Keratinocyte (primary cell): ENCODE data around the gene PRR14. TPM values are rescaled to one million over a fixed set of nuclear protein-coding genes. Genes with fewer than 3 reads are reported as not detected.

Experiments
- DNase-seq: peaks from one replicate; pipeline ENCODE4 v3.0.0-alpha.2; 2011; ENCODE audit warnings: low read depth, missing footprints, low spot score
- FAIRE-seq: peaks from 2 replicates; lab custom pipeline; 2011; peaks lifted over from hg19 to GRCh38; lab: Jason Lieb, UNC
- H2AFZ ChIP-seq: 2 replicates; pipeline ENCODE4 v1.6.0; 2012; ENCODE audit warnings: low read length, control low read depth, inconsistent platforms; ENCODE audit not compliant: control insufficient read depth
- H3K27ac ChIP-seq: 2 replicates; pipeline ENCODE4 v1.5.1; 2011; ENCODE audit warnings: low read length; ENCODE audit not compliant: control insufficient read depth, insufficient read depth
- H3K27me3 ChIP-seq: 3 replicates; pipeline ENCODE4 v1.6.0; 2011; ENCODE audit warnings: low read length; ENCODE audit not compliant: control insufficient read depth, insufficient read depth; ENCODE audit errors: extremely low read depth
- H3K36me3 ChIP-seq, 2 experiments: 2 replicates in 1 of 2; 3 replicates in 1 of 2; pipeline ENCODE4 v1.5.1; 2011; ENCODE audit warnings: low read length in 2 of 2, mild to moderate bottlenecking in 1 of 2; ENCODE audit not compliant: control insufficient read depth in 2 of 2, insufficient read depth in 2 of 2; ENCODE audit errors: extremely low read depth in 1 of 2
- H3K4me1 ChIP-seq: 3 replicates; pipeline ENCODE4 v1.5.1; 2011; ENCODE audit warnings: low read length; ENCODE audit not compliant: control insufficient read depth, insufficient read depth; ENCODE audit errors: extremely low read depth
- H3K4me2 ChIP-seq: 3 replicates; pipeline ENCODE4 v1.6.0; 2011; ENCODE audit warnings: low read depth, low read length; ENCODE audit not compliant: control insufficient read depth, insufficient read depth; ENCODE audit errors: extremely low read depth
- H3K4me3 ChIP-seq, 3 experiments: fragments of 200-600 bp in 1 of 3; sonication (generic) in 1 of 3; 2 replicates in 2 of 3; 3 replicates in 1 of 3; pipeline ENCODE4 v1.5.1; 2011 to 2016; ENCODE audit warnings: low read length in 3 of 3, mild to moderate bottlenecking in 3 of 3, control low read depth in 2 of 3, inconsistent platforms in 1 of 3, low read depth in 1 of 3, mixed read lengths in 1 of 3, mixed run types in 1 of 3, moderate library complexity in 1 of 3; ENCODE audit not compliant: control insufficient read depth in 2 of 3, insufficient read depth in 2 of 3; ENCODE audit errors: extremely low read depth in 1 of 3
- H3K79me2 ChIP-seq: 2 replicates; pipeline ENCODE4 v1.6.0; 2012; ENCODE audit warnings: low read length; ENCODE audit not compliant: control insufficient read depth, insufficient read depth
- H3K9ac ChIP-seq: 3 replicates; pipeline ENCODE4 v1.6.0; 2011; ENCODE audit warnings: low read length; ENCODE audit not compliant: control insufficient read depth, insufficient read depth; ENCODE audit errors: extremely low read depth
- H3K9me1 ChIP-seq: 3 replicates; pipeline ENCODE4 v1.6.0; 2011; ENCODE audit warnings: low read length; ENCODE audit not compliant: control insufficient read depth, insufficient read depth; ENCODE audit errors: extremely low read depth
- H3K9me3 ChIP-seq: 2 replicates; pipeline ENCODE4 v1.5.1; 2012; ENCODE audit warnings: low read depth, low read length; ENCODE audit not compliant: control insufficient read depth
- H4K20me1 ChIP-seq: 3 replicates; pipeline ENCODE4 v1.6.0; 2011; ENCODE audit warnings: low read length; ENCODE audit not compliant: control insufficient read depth, insufficient read depth; ENCODE audit errors: extremely low read depth
- EZH2 ChIP-seq: IDR thresholded peaks from one replicate; pipeline ENCODE4 v1.6.1; 2012; ENCODE audit warnings: inconsistent platforms, mild to moderate bottlenecking, low read length, moderate library complexity
- dilution Hi-C: fragments of 300-500 bp; cut with MboI; formaldehyde crosslinking; loops from one replicate; pipeline ENCODE4 v1.7.0; 2020; ENCODE audit warnings: low sequenced_read_pairs; ENCODE audit not compliant: extremely low pct_ligation_motif_present
- polyA plus RNA-seq, 5 experiments: library from polyadenylated mRNA; depleted of rRNA in 3 of 5; stranded (reverse) in 3 of 5; stranded (forward) in 1 of 5; unstranded in 1 of 5; fragments of >200 nt; gene quantifications; 1 replicate in 1 of 5; 2 replicates in 3 of 5; 3 replicates in 1 of 5; pipeline versions ENCODE4 v1.2.1 to v1.2.3, GENCODE V29; 2011 to 2012; ENCODE audit warnings: missing spikeins in 2 of 5, low read depth in 1 of 5, low replicate concordance in 1 of 5
- TF ChIP-seq, protein P1 (sequence below), 3 experiments: IDR thresholded peaks in 1 of 3; conservative IDR thresholded peaks in 1 of 3; optimal IDR thresholded peaks in 1 of 3; 2 replicates in 2 of 3; 3 replicates in 1 of 3; pipeline versions ENCODE3 to v1.5.1; 2011; ENCODE audit warnings: low read length in 3 of 3, mild to moderate bottlenecking in 3 of 3, moderate library complexity in 2 of 3, control low read depth in 1 of 3, inconsistent platforms in 1 of 3; ENCODE audit not compliant: insufficient read depth in 2 of 3; ENCODE audit errors: extremely low read depth in 1 of 3

Gene PRR14
- polyA plus RNA-seq, 1 donor (not counting 4 experiments of a cell fraction or from before 2014, with no cell fraction given): 7.4 TPM

DNA sequence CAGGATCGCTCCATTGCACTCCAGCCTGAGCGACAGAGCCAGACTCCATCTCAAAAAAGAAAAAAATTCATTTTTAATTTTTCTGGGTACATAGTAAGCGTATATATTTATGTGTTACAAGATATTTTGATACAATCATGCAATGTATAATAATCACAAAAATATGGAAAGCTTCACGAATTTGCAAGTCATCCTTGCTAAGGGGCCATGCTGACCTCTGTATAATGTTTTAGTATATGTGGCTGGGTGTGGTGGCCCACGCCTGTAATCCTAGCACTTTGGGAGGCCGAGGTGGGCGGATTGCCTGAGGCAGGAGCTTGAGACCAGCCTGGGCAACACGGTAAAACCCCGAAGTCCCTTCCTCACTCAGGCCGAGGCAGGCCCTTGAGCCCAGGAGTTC lies 24.4 kb downstream of the PRR14 start:
- Histone ChIP-seq H3K79me2 (no peaks in the 10 kb centered on the region), H3K4me2 (no peak overlapping the region), H3K27ac (no peak overlapping the region), H3K9me3 (no peaks in the 10 kb centered on the region), H3K36me3 (peaks cover 0 to 4% of the 10 kb centered on the region in 2 experiments), H3K9me1 (no peaks in the 10 kb centered on the region), H3K4me3 (no peak overlapping the region), H3K9ac (no peak overlapping the region), H2AFZ (no peak overlapping the region), H4K20me1 (no peaks in the 10 kb centered on the region), H3K4me1 (no peaks in the 10 kb centered on the region), H3K27me3 (no peaks in the 10 kb centered on the region)
- dilution Hi-C loops: no loop called here
- no peak for DNase-seq
- TF ChIP-seq EZH2: no peak
- TF ChIP-seq, protein P1, sequence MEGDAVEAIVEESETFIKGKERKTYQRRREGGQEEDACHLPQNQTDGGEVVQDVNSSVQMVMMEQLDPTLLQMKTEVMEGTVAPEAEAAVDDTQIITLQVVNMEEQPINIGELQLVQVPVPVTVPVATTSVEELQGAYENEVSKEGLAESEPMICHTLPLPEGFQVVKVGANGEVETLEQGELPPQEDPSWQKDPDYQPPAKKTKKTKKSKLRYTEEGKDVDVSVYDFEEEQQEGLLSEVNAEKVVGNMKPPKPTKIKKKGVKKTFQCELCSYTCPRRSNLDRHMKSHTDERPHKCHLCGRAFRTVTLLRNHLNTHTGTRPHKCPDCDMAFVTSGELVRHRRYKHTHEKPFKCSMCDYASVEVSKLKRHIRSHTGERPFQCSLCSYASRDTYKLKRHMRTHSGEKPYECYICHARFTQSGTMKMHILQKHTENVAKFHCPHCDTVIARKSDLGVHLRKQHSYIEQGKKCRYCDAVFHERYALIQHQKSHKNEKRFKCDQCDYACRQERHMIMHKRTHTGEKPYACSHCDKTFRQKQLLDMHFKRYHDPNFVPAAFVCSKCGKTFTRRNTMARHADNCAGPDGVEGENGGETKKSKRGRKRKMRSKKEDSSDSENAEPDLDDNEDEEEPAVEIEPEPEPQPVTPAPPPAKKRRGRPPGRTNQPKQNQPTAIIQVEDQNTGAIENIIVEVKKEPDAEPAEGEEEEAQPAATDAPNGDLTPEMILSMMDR (optimal IDR thresholded peaks at IDR 0.05 in 1 of 3, IDR thresholded peaks at IDR 0.05 in 1 of 3, conservative IDR thresholded peaks at IDR 0.05 in 1 of 3; ENCODE audit: extremely low read depth in 1 of 3, insufficient read depth in 2 of 3, low read length in 3 of 3): no peak
- FAIRE-seq: no peak

DNA sequence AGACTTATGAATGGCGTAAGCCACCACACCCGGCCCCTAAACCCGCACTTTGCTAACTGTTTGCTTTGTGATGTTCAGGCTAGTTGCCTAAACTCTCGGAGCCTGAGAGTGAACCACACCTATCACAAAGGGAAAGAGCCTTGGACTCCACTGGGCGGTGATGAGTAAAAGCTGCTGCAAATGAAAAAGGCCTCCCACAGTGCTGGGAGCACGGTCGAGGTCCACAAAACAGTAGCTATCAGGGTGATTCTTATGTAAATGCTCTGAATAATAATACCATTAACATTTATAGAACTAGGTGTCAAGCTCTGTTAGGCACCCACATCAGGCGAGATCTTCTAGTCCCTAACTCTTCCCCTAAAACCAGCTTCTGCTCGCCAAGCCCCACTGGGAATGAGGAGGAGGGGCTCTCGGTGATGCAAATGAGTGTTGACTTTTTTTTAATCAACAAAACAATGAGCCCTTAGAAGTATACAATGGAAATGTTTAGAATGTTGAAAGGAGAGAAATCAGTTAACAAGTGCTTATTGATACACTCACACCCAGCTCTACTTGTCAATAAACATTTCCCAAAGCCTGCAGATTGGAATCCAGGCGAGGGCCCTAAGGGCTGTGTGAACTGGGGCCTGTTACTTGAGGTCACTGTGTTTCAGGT lies 27.3 kb downstream of the PRR14 start:
- TF ChIP-seq EZH2: no peak
- TF ChIP-seq, protein P1 (optimal IDR thresholded peaks at IDR 0.05 in 1 of 3, IDR thresholded peaks at IDR 0.05 in 1 of 3, conservative IDR thresholded peaks at IDR 0.05 in 1 of 3; ENCODE audit: extremely low read depth in 1 of 3, insufficient read depth in 2 of 3, low read length in 3 of 3): no peak
- no peaks in the 10 kb centered on the region for H4K20me1 ChIP-seq
- no peaks in the 10 kb centered on the region for H3K9me3 ChIP-seq
- FAIRE-seq (no peak), DNase-seq (no peak)
- no peak overlapping the region for H2AFZ ChIP-seq
- no peaks in the 10 kb centered on the region for H3K36me3 ChIP-seq
- dilution Hi-C loops: no loop called here
- no peak overlapping the region for H3K4me3 ChIP-seq
- H3K9ac ChIP-seq: no peak overlapping the region
- no peaks in the 10 kb centered on the region for H3K4me1 ChIP-seq
- no peak overlapping the region for H3K4me2 ChIP-seq
- no peak overlapping the region for H3K27ac ChIP-seq
- no peaks in the 10 kb centered on the region for H3K79me2 ChIP-seq
- H3K27me3 ChIP-seq: no peaks in the 10 kb centered on the region
- no peaks in the 10 kb centered on the region for H3K9me1 ChIP-seq
